HG03460 (cell line): ENCODE measurements around the gene SPOUT1.
"Not testable (repeated sequence)": the region's sequence is repeated elsewhere in the genome, so short reads cannot be mapped to it uniquely, and the experiment has no call there.

Experiments
- ATAC-seq: cut with Tn5 transposase; IDR thresholded peaks from one replicate; pipeline ENCODE4 v1.9.1; 2021; ENCODE audit not compliant: unreplicated experiment

The SPOUT1 gene

GRCh38 chr9:128829477-128830251 lies at the start of gene SPOUT1:
Gene SPOUT1, minus strand, starts transcription at chr9:128829794. Its CDS starts 14 bp downstream, at chr9:128829780.
- ATAC-seq = peak; percentile 99

- no peak for ATAC-seq
These were observed 48.3 kb upstream of the SPOUT1 start for GRCh38 chr9:128877852-128878251.

- ATAC-seq = not testable (repeated sequence)
These were observed 41.3 kb upstream of the SPOUT1 start for GRCh38 chr9:128870941-128871265.

GRCh38 chr9:128870128-128870940 lies 40.7 kb upstream of the SPOUT1 start:
- no peak for ATAC-seq

GRCh38 chr9:128863647-128864046 lies 34.1 kb upstream of the SPOUT1 start:
- ATAC-seq = no peak

GRCh38 chr9:128862401-128862851 lies 32.8 kb upstream of the SPOUT1 start:
- no peak for ATAC-seq

GRCh38 chr9:128861501-128861900 lies 31.9 kb upstream of the SPOUT1 start:
- no peak for ATAC-seq

- no peak for ATAC-seq
These were observed 31.3 kb upstream of the SPOUT1 start for GRCh38 chr9:128860937-128861336.

- ATAC-seq = not testable (repeated sequence)
These were observed 28.9 kb upstream of the SPOUT1 start for GRCh38 chr9:128858476-128858875.

- ATAC-seq = not testable (repeated sequence)
These were observed 24.9 kb upstream of the SPOUT1 start for GRCh38 chr9:128854454-128854853.

GRCh38 chr9:128852646-128853045 lies 23.1 kb upstream of the SPOUT1 start:
- not testable (repeated sequence) for ATAC-seq

- ATAC-seq = not testable (repeated sequence)
These were observed 22.4 kb upstream of the SPOUT1 start for GRCh38 chr9:128851779-128852600.

- not testable (repeated sequence) for ATAC-seq
These were observed 21.4 kb upstream of the SPOUT1 start for GRCh38 chr9:128851024-128851423.

- ATAC-seq = no peak
These were observed 18.2 kb upstream of the SPOUT1 start for GRCh38 chr9:128847803-128848202.

- ATAC-seq = no peak
These were observed 17.1 kb upstream of the SPOUT1 start for GRCh38 chr9:128846680-128847030.

- ATAC-seq = no peak
These were observed 15.8 kb upstream of the SPOUT1 start for GRCh38 chr9:128845186-128845931.

- ATAC-seq = not testable (repeated sequence)
These were observed 13.6 kb upstream of the SPOUT1 start for GRCh38 chr9:128843171-128843570.

GRCh38 chr9:128841694-128842492 lies 12.3 kb upstream of the SPOUT1 start:
- ATAC-seq = no peak

GRCh38 chr9:128840524-128840923 lies 10.9 kb upstream of the SPOUT1 start:
- ATAC-seq = no peak

GRCh38 chr9:128838338-128838737 lies 8.7 kb upstream of the SPOUT1 start:
- no peak for ATAC-seq
